SK-N-SH (cell line): ENCODE measurements around the gene SRSF5.

Experiments used
- CHD2 ChIP-seq: fragments of 150-350 bp; IDR thresholded peaks from 2 replicates; pipeline ENCODE4 v1.6.1; 2018; ENCODE audit warnings: low read length; ENCODE audit not compliant: partially characterized antibody
- CTCF ChIP-seq: fragments of 200-600 bp; sonication (generic); IDR thresholded peaks from 2 replicates; pipeline ENCODE4 v1.6.1; 2017; ENCODE audit warnings: antibody characterized with exemption, mild to moderate bottlenecking, moderate library complexity
- EP300 ChIP-seq, 2 experiments: IDR thresholded peaks; 2 replicates each; pipeline versions ENCODE4 v1.4.0 to v1.6.1; 2012; ENCODE audit warnings: borderline replicate concordance in 1 of 2, low read depth in 1 of 2, low read length in 1 of 2
- EZH2phosphoT487 ChIP-seq: fragments of 200-600 bp; sonication (generic); IDR thresholded peaks from 2 replicates; pipeline ENCODE4 v1.6.1; 2017; ENCODE audit warnings: low read depth, mixed run types, mild to moderate bottlenecking, antibody characterized with exemption, moderate library complexity, borderline replicate concordance
- FOXM1 ChIP-seq: IDR thresholded peaks from 2 replicates; pipeline ENCODE4 v1.4.0; 2012; ENCODE audit warnings: low read depth, mild to moderate bottlenecking
- JUND ChIP-seq: IDR thresholded peaks from 2 replicates; pipeline ENCODE4 v1.4.0; 2012
- NRF1 ChIP-seq: IDR thresholded peaks from 2 replicates; pipeline ENCODE4 v1.6.1; 2012; ENCODE audit warnings: low read depth, mild to moderate bottlenecking, low read length
- POLR2AphosphoS5 ChIP-seq: IDR thresholded peaks from 2 replicates; pipeline ENCODE4 v1.6.1; 2012; ENCODE audit warnings: low read depth, low read length
- SIN3A ChIP-seq: IDR thresholded peaks from 2 replicates; pipeline ENCODE4 v1.6.1; 2012; ENCODE audit warnings: low read depth, mild to moderate bottlenecking, low read length, moderate library complexity, borderline replicate concordance
- TF ChIP-seq, protein P1 (sequence below): IDR thresholded peaks from 2 replicates; pipeline ENCODE4 v1.4.0; 2012; ENCODE audit warnings: low read depth
- TF ChIP-seq, protein P2 (sequence below): IDR thresholded peaks from 2 replicates; pipeline ENCODE4 v1.6.1; 2012; ENCODE audit warnings: mild to moderate bottlenecking, low read depth, low read length, moderate library complexity

GRCh38 chr14:69773571-69774276 is 6.8 kb downstream of the SRSF5 start:
- no peak for TF ChIP-seq POLR2AphosphoS5
- TF ChIP-seq NRF1 = no peak
- TF ChIP-seq CTCF = no peak
- no peak for TF ChIP-seq EP300 (IDR thresholded peaks at IDR 0.05; ENCODE audit: borderline replicate concordance in 1 of 2, low read depth in 1 of 2, low read length in 1 of 2)
- TF ChIP-seq, protein P1, sequence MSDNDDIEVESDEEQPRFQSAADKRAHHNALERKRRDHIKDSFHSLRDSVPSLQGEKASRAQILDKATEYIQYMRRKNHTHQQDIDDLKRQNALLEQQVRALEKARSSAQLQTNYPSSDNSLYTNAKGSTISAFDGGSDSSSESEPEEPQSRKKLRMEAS = no peak
- no peak for TF ChIP-seq CHD2
- no peak for TF ChIP-seq EZH2phosphoT487
- TF ChIP-seq, protein P2, sequence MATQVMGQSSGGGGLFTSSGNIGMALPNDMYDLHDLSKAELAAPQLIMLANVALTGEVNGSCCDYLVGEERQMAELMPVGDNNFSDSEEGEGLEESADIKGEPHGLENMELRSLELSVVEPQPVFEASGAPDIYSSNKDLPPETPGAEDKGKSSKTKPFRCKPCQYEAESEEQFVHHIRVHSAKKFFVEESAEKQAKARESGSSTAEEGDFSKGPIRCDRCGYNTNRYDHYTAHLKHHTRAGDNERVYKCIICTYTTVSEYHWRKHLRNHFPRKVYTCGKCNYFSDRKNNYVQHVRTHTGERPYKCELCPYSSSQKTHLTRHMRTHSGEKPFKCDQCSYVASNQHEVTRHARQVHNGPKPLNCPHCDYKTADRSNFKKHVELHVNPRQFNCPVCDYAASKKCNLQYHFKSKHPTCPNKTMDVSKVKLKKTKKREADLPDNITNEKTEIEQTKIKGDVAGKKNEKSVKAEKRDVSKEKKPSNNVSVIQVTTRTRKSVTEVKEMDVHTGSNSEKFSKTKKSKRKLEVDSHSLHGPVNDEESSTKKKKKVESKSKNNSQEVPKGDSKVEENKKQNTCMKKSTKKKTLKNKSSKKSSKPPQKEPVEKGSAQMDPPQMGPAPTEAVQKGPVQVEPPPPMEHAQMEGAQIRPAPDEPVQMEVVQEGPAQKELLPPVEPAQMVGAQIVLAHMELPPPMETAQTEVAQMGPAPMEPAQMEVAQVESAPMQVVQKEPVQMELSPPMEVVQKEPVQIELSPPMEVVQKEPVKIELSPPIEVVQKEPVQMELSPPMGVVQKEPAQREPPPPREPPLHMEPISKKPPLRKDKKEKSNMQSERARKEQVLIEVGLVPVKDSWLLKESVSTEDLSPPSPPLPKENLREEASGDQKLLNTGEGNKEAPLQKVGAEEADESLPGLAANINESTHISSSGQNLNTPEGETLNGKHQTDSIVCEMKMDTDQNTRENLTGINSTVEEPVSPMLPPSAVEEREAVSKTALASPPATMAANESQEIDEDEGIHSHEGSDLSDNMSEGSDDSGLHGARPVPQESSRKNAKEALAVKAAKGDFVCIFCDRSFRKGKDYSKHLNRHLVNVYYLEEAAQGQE = no peak
- no peak for TF ChIP-seq FOXM1
- no peak for TF ChIP-seq JUND
- no peak for TF ChIP-seq SIN3A
